Colonic mucosa (tissue), 4 donors: Measurements from ENCODE around the gene NKX6-2. TPM values are rescaled to one million over a fixed set of nuclear protein-coding genes. Genes with fewer than 3 reads are reported as not detected.

Source experiments
- DNase-seq: peaks from one replicate; pipeline ENCODE4 v3.0.0-alpha.2; 2020
- H3K27ac ChIP-seq: fragments of 200-600 bp; one replicate; pipeline ENCODE4 v1.8.0; 2021
- H3K27me3 ChIP-seq: fragments of 200-600 bp; one replicate; pipeline ENCODE4 v1.8.0; 2021
- H3K36me3 ChIP-seq: fragments of 200-600 bp; one replicate; pipeline ENCODE4 v1.8.0; 2021
- H3K4me1 ChIP-seq: fragments of 200-600 bp; one replicate; pipeline ENCODE4 v1.8.0; 2021; ENCODE audit warnings: mild to moderate bottlenecking
- H3K4me3 ChIP-seq: fragments of 200-600 bp; one replicate; pipeline ENCODE4 v1.8.0; 2021
- H3K9ac ChIP-seq, 2 donors: one replicate each; pipeline ENCODE4 v1.7.0; 2013; ENCODE audit warnings: control low read depth in 2 of 2, low read depth in 2 of 2, low read length in 2 of 2
- H3K9me3 ChIP-seq: fragments of 200-600 bp; one replicate; pipeline ENCODE4 v1.8.0; 2021
- CTCF ChIP-seq: fragments of 200-600 bp; IDR thresholded peaks from one replicate; pipeline ENCODE4 v1.8.0; 2022; ENCODE audit warnings: antibody characterized with exemption, mild to moderate bottlenecking
- intact Hi-C: fragments of 100-400 bp; cut with DNase I; formaldehyde crosslinking; loops from one replicate; pipeline ENCODE4 v1.14.1; 2022
- total RNA-seq, 2 donors: library from RNA; stranded (reverse); fragmentation: NEBNext Ultra II Directional in 1 of 2; extraction: Animal tissue kit (Norgen Biotek cat#: 25700) in 1 of 2; gene quantifications; one replicate each; pipeline ENCODE4 v1.2.1, GENCODE V29; 2021
- donor health status: healthy.
- donor health status: DM: no; HTN: no; CAD: no.
- donor health status: DM: no; HTN: no; CAD: no.

The NKX6-2 gene
- total RNA-seq, 2 donors from 2014 or later: not detected

DNA sequence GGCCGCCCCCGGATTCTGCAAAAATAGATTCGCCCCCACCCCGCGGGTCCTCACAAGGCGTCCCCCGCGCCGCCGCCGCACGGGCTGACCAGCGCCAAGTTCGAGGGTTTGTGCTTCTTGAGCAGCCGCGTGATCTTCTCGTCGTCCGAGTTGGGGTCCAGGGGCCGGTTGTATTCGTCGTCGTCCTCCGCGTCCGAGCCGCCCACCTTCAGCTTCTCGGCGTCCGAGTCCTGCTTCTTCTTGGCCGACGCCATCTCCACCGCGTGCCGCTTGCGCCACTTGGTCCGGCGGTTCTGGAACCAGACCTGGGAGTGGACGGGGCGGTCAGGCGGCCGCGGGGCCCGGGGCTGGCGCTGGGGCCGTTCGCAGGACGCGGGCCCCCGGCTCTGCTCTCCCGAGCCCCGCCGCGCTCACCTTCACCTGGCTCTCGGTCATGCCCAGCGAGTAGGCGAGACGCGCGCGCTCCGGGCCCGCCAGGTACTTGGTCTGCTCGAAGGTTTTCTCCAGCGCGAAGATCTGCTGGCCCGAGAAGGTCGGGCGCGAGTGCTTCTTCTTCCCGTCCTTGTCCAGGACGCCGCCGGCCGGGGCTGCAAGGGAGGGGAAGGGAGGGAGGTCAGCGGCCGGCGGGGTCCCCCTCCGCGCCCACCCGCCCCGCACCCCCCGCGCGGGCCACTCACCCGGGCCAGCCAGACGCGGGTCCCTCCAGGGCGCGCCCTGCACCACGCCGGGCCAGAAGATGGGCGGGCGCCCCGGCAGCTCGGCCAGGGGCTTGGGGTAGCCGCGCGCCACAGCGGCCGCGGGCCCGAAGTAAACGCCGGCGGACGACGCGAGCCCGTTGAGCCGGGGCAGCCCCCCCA lies 853 bp downstream of the NKX6-2 start:
- H3K27me3 ChIP-seq: peaks cover 58% of the 10 kb centered on the region
- H3K4me3 ChIP-seq: no peak overlapping the region
- H3K9ac ChIP-seq: no peak overlapping the region
- DNase-seq: no peak
- peaks cover 12% of the 10 kb centered on the region for H3K4me1 ChIP-seq
- TF ChIP-seq CTCF: no peak
- H3K9me3 ChIP-seq: no peaks in the 10 kb centered on the region
- intact Hi-C loops: no loop called here
- H3K27ac ChIP-seq: no peak overlapping the region
- no peaks in the 10 kb centered on the region for H3K36me3 ChIP-seq

DNA sequence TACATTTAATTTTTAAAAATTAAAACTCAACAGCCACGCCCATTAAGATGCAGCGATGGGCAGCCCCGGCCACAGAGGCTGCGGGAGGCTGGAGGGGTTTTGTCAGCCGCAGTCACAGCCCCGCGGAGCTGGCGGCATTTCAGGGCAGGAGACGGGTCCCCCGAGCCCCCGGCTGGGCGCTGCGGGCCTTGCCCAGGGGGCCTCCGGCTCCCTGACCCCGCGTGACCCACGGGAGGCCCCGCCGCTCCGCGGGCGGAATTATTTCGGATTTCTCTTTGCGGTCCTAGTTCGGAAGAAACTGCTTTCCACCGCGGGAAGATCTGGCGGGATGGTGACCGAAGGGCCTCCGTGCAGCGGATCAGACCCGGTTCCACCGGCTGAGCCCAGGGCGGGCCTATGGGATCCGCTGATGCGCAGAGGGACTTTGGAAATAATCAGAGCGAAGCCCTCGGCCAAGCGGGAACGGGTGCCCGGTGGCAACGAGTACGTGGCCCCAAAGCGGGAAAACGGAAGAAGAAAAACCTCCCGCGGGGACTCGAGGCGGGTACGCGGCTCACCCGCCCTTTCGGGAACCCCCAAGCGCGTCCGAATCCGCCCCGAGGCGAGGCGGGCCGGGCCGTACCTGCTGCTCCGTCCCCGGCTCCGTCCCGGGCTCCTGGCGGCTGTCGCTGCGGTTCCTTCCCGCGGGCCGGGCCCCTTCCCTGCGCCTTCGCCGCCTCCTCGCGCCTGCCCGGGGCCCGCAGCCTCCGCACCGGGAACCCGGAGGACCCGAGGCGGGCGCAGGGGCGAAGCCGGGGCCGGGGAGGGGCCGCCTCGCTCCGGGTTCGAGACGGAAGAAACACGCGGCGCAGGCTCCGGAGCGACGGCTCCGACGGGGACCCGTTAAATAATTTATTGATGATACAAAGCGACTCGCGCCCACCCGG lies 1.7 kb downstream of the NKX6-2 start:
- Histone ChIP-seq H3K36me3 (no peaks in the 10 kb centered on the region), H3K4me1 (peaks cover 12% of the 10 kb centered on the region), H3K27me3 (peaks cover 51% of the 10 kb centered on the region), H3K4me3 (no peak overlapping the region), H3K9ac (no peak overlapping the region), H3K9me3 (no peaks in the 10 kb centered on the region), H3K27ac (no peak overlapping the region)
- intact Hi-C loops: no loop called here
- no peak for TF ChIP-seq CTCF
- no peak for DNase-seq

- Histone ChIP-seq H3K27ac (no peak overlapping the region), H3K27me3 (peaks cover 43% of the 10 kb centered on the region), H3K4me3 (no peak overlapping the region), H3K9me3 (no peaks in the 10 kb centered on the region), H3K9ac (no peak overlapping the region), H3K4me1 (peaks cover 11% of the 10 kb centered on the region), H3K36me3 (no peaks in the 10 kb centered on the region)
- intact Hi-C loops: no loop called here
- TF ChIP-seq CTCF: no peak
- no peak for DNase-seq
Observed at GRCh38 chr10:132783165-132783939, 2.6 kb downstream of the NKX6-2 start.

GRCh38 chr10:132781556-132781955 lies 4.4 kb downstream of the NKX6-2 start:
- TF ChIP-seq CTCF: no peak
- Histone ChIP-seq H3K9me3 (no peaks in the 10 kb centered on the region), H3K9ac (no peak overlapping the region), H3K36me3 (no peaks in the 10 kb centered on the region), H3K27ac (no peak overlapping the region), H3K4me3 (no peak overlapping the region), H3K27me3 (peaks cover 25% of the 10 kb centered on the region), H3K4me1 (peaks cover under 1% of the 10 kb centered on the region)
- no peak for DNase-seq
- intact Hi-C loops: no loop called here

GRCh38 chr10:132780356-132780755 lies 5.6 kb downstream of the NKX6-2 start:
- H3K9me3 ChIP-seq: no peaks in the 10 kb centered on the region
- TF ChIP-seq CTCF: no peak
- no peak for DNase-seq
- peaks cover 17% of the 10 kb centered on the region for H3K27me3 ChIP-seq
- no peak overlapping the region for H3K4me3 ChIP-seq
- no peaks in the 10 kb centered on the region for H3K4me1 ChIP-seq
- H3K36me3 ChIP-seq: no peaks in the 10 kb centered on the region
- no peak overlapping the region for H3K9ac ChIP-seq
- no peak overlapping the region for H3K27ac ChIP-seq
- intact Hi-C loops: no loop called here
